H1 (cell line): ENCODE measurements around the gene RNF111. TPM values are rescaled to one million over a fixed set of nuclear protein-coding genes. Genes with fewer than 3 reads are reported as not detected.

Experiments
- CTCF ChIA-PET: fragments of 300-600 bp; sonication (Branson Sonifier 250); formaldehyde crosslinking; loops from one replicate; lab custom pipeline; 2021; ENCODE audit not compliant: partially characterized antibody; lab: Charles Lee
- POLR2A ChIA-PET: fragments of 300-600 bp; sonication (Branson Sonifier 250); formaldehyde crosslinking; loops from one replicate; lab custom pipeline; 2021; ENCODE audit warnings: inconsistent platforms; ENCODE audit not compliant: partially characterized antibody; lab: Charles Lee
- DNase-seq, 2 experiments: peaks; one replicate each; pipeline versions ENCODE4 v3.0.0 to v3.0.0-alpha.2; 2010 to 2022; ENCODE audit warnings: low spot score in 2 of 2, low read depth in 1 of 2, mixed read lengths in 1 of 2
- FAIRE-seq: peaks from 2 replicates; lab custom pipeline; 2011; peaks lifted over from hg19 to GRCh38; lab: Jason Lieb, UNC
- H2AFZ ChIP-seq: 2 replicates; pipeline ENCODE4 v1.8.1; 2012; ENCODE audit warnings: low read length, inconsistent platforms
- H2AK5ac ChIP-seq: 2 replicates; pipeline ENCODE4 v1.6.1; 2013; ENCODE audit warnings: low read depth, low read length
- H2BK120ac ChIP-seq: replicated peaks from 2 replicates; pipeline ENCODE3; 2013; ENCODE audit warnings: low read depth, low read length, inconsistent platforms
- H2BK12ac ChIP-seq: 2 replicates; pipeline ENCODE4 v1.6.1; 2013; ENCODE audit warnings: low read depth, low read length
- H2BK15ac ChIP-seq: 2 replicates; pipeline ENCODE4 v1.6.1; 2013; ENCODE audit warnings: low read length
- H2BK20ac ChIP-seq: 2 replicates; pipeline ENCODE4 v1.6.1; 2013; ENCODE audit warnings: low read length
- H2BK5ac ChIP-seq: 2 replicates; pipeline ENCODE4 v1.6.1; 2013; ENCODE audit warnings: low read depth, low read length
- H3K14ac ChIP-seq: 2 replicates; pipeline ENCODE4 v1.6.1; 2013; ENCODE audit warnings: inconsistent platforms; ENCODE audit not compliant: insufficient read length
- H3K18ac ChIP-seq: 2 replicates; pipeline ENCODE4 v1.6.1; 2013; ENCODE audit warnings: low read length; ENCODE audit errors: extremely low read depth
- H3K23ac ChIP-seq: 2 replicates; pipeline ENCODE4 v1.6.1; 2013; ENCODE audit warnings: inconsistent platforms; ENCODE audit not compliant: insufficient read length
- H3K23me2 ChIP-seq: 2 replicates; pipeline ENCODE4 v1.6.1; 2013; ENCODE audit warnings: low read depth, low read length
- H3K27ac ChIP-seq: 2 replicates; pipeline ENCODE4 v1.6.1; 2011; ENCODE audit warnings: low read depth, low read length, inconsistent platforms
- H3K27me3 ChIP-seq, 4 experiments: replicated peaks in 1 of 4; 1 replicate in 1 of 4; 2 replicates in 3 of 4; pipeline versions ENCODE4 v1.6.1 to v1.8.1; 2011 to 2013; ENCODE audit warnings: low read length in 3 of 4, mild to moderate bottlenecking in 3 of 4, inconsistent platforms in 2 of 4, mixed read lengths in 2 of 4, moderate library complexity in 1 of 4; ENCODE audit not compliant: control insufficient read depth in 3 of 4, insufficient read depth in 3 of 4; ENCODE audit errors: extremely low read depth in 1 of 4
- H3K36me3 ChIP-seq, 4 experiments: 2 replicates each; pipeline versions ENCODE4 v1.6.1 to v1.8.1; 2011 to 2013; ENCODE audit warnings: mild to moderate bottlenecking in 4 of 4, low read length in 3 of 4, moderate library complexity in 2 of 4, control low read depth in 1 of 4, inconsistent platforms in 1 of 4; ENCODE audit not compliant: insufficient read depth in 4 of 4, control insufficient read depth in 2 of 4
- H3K4ac ChIP-seq: replicated peaks from 2 replicates; pipeline ENCODE3; 2013; ENCODE audit warnings: low read length, low read depth, mixed read lengths, inconsistent platforms; ENCODE audit not compliant: insufficient read length
- H3K4me1 ChIP-seq, 4 experiments: replicated peaks in 1 of 4; 1 replicate in 1 of 4; 2 replicates in 3 of 4; pipeline versions ENCODE4 v1.6.1 to v1.8.1; 2011 to 2013; ENCODE audit warnings: low read length in 3 of 4, inconsistent platforms in 2 of 4, mixed read lengths in 1 of 4; ENCODE audit not compliant: insufficient read depth in 4 of 4, control insufficient read depth in 3 of 4
- H3K4me2 ChIP-seq, 2 experiments: 2 replicates each; pipeline versions ENCODE4 v1.6.1 to v1.8.1; 2011 to 2013; ENCODE audit warnings: low read depth in 2 of 2, low read length in 2 of 2, control low read depth in 1 of 2, inconsistent platforms in 1 of 2, mild to moderate bottlenecking in 1 of 2; ENCODE audit not compliant: insufficient read depth in 1 of 2
- H3K4me3 ChIP-seq, 4 experiments: fragments of 200-600, 300-600 bp in 1 of 4; sonication (generic), shearing (Covaris generic), sonication (Bioruptor Twin) in 1 of 4; 2 replicates each; pipeline versions ENCODE4 v1.5.1 to v1.8.1; 2011 to 2016; ENCODE audit warnings: low read length in 4 of 4, low read depth in 3 of 4, control low read depth in 2 of 4, inconsistent platforms in 2 of 4, mild to moderate bottlenecking in 2 of 4, mixed read lengths in 1 of 4, moderate library complexity in 1 of 4; ENCODE audit not compliant: insufficient read depth in 2 of 4; ENCODE audit errors: extremely low read depth in 1 of 4
- H3K56ac ChIP-seq: replicated peaks from 2 replicates; pipeline ENCODE3; 2013; ENCODE audit warnings: low read depth, mild to moderate bottlenecking, mixed read lengths, low read length, inconsistent platforms; ENCODE audit not compliant: insufficient read length
- H3K79me1 ChIP-seq: 2 replicates; pipeline ENCODE4 v1.6.1; 2013; ENCODE audit warnings: low read depth, low read length, control low read depth
- H3K79me2 ChIP-seq, 2 experiments: 2 replicates each; pipeline versions ENCODE4 v1.6.1 to v1.8.1; 2012 to 2013; ENCODE audit warnings: low read length in 2 of 2, mild to moderate bottlenecking in 2 of 2, inconsistent platforms in 1 of 2; ENCODE audit not compliant: insufficient read depth in 2 of 2, control insufficient read depth in 1 of 2
- H3K9ac ChIP-seq, 4 experiments: replicated peaks in 1 of 4; 1 replicate in 1 of 4; 2 replicates in 3 of 4; pipeline versions ENCODE4 v1.6.1 to v1.8.1; 2011 to 2013; ENCODE audit warnings: low read depth in 3 of 4, low read length in 3 of 4, control low read depth in 2 of 4, mild to moderate bottlenecking in 2 of 4, moderate library complexity in 2 of 4, inconsistent platforms in 1 of 4; ENCODE audit errors: extremely low read depth in 1 of 4
- H3K9me3 ChIP-seq, 2 experiments: 2 replicates each; pipeline versions ENCODE4 v1.6.1 to v1.8.1; 2012 to 2013; ENCODE audit warnings: mild to moderate bottlenecking in 2 of 2, moderate library complexity in 2 of 2, control low read depth in 1 of 2, inconsistent platforms in 1 of 2, low read depth in 1 of 2, low read length in 1 of 2, mixed read lengths in 1 of 2; ENCODE audit not compliant: insufficient read depth in 2 of 2
- H4K20me1 ChIP-seq, 2 experiments: replicated peaks in 1 of 2; 2 replicates each; pipeline versions ENCODE3 to v1.8.1; 2011 to 2013; ENCODE audit warnings: inconsistent platforms in 2 of 2, low read length in 2 of 2, mild to moderate bottlenecking in 1 of 2; ENCODE audit not compliant: insufficient read depth in 2 of 2, control insufficient read depth in 1 of 2
- H4K5ac ChIP-seq: 2 replicates; pipeline ENCODE4 v1.6.1; 2013; ENCODE audit warnings: low read length, low read depth, mixed read lengths, inconsistent platforms; ENCODE audit not compliant: insufficient read length
- H4K8ac ChIP-seq: 2 replicates; pipeline ENCODE4 v1.8.0; 2013; ENCODE audit warnings: mild to moderate bottlenecking, moderate library complexity, low read length, inconsistent platforms; ENCODE audit not compliant: insufficient read depth; ENCODE audit errors: extremely low read depth
- H4K91ac ChIP-seq: replicated peaks from 2 replicates; pipeline ENCODE3; 2013; ENCODE audit warnings: low read length, mixed read lengths, inconsistent platforms; ENCODE audit not compliant: insufficient read length
- BACH1 ChIP-seq: IDR thresholded peaks from 2 replicates; pipeline ENCODE4 v1.6.1; 2012; ENCODE audit warnings: low read length, improper control_type of control experiment
- FOSL1 ChIP-seq: IDR thresholded peaks from 2 replicates; pipeline ENCODE4 v1.6.1; 2011; ENCODE audit warnings: mild to moderate bottlenecking, low read depth, low read length, moderate library complexity; ENCODE audit not compliant: insufficient read depth
- GTF2F1 ChIP-seq: IDR thresholded peaks from 2 replicates; pipeline ENCODE4 v1.6.1; 2012; ENCODE audit warnings: low read depth, low read length, improper control_type of control experiment, borderline replicate concordance
- HDAC2 ChIP-seq, 2 experiments: fragments of 300-600 bp in 1 of 2; sonication (generic) in 1 of 2; IDR thresholded peaks; 2 replicates each; pipeline ENCODE4 v1.6.1; 2011 to 2012; ENCODE audit warnings: low read depth in 2 of 2, low read length in 2 of 2, mild to moderate bottlenecking in 2 of 2, moderate library complexity in 2 of 2, borderline replicate concordance in 1 of 2, inconsistent platforms in 1 of 2
- KDM4A ChIP-seq: IDR thresholded peaks from one replicate; pipeline ENCODE4 v1.7.1; 2012; ENCODE audit warnings: low read depth, mild to moderate bottlenecking, moderate library complexity, low read length, inconsistent platforms; ENCODE audit not compliant: severe bottlenecking
- NRF1 ChIP-seq: IDR thresholded peaks from 2 replicates; pipeline ENCODE4 v1.6.1; 2011; ENCODE audit warnings: mild to moderate bottlenecking, low read depth, low read length, improper control_type of control experiment
- POU5F1 ChIP-seq: IDR thresholded peaks from 2 replicates; pipeline ENCODE4 v1.6.1; 2011; ENCODE audit warnings: low read depth, mild to moderate bottlenecking, low read length, moderate library complexity
- RBBP5 ChIP-seq: IDR thresholded peaks from 2 replicates; pipeline ENCODE4 v1.7.1; 2012; ENCODE audit warnings: low read depth, mild to moderate bottlenecking, inconsistent platforms, low read length, moderate library complexity, borderline replicate concordance
- SAP30 ChIP-seq: fragments of 300-600 bp; sonication (generic); IDR thresholded peaks from 2 replicates; pipeline ENCODE4 v1.7.1; 2012; ENCODE audit warnings: low read length, moderate library complexity, mild to moderate bottlenecking, inconsistent platforms; ENCODE audit not compliant: insufficient read depth, insufficient replicate concordance
- SIRT6 ChIP-seq: IDR thresholded peaks from one replicate; pipeline ENCODE4 v1.7.1; 2012; ENCODE audit warnings: low read length, inconsistent platforms
- SIX5 ChIP-seq: IDR thresholded peaks from 2 replicates; pipeline ENCODE4 v1.6.1; 2011; ENCODE audit warnings: mild to moderate bottlenecking, low read depth, low read length
- TBP ChIP-seq: IDR thresholded peaks from 2 replicates; pipeline ENCODE4 v1.6.1; 2011; ENCODE audit warnings: low read depth, low read length, improper control_type of control experiment
- WGBS, 2 experiments: shearing (Covaris generic) in 1 of 2; methylation state at CpG; one replicate each; pipeline versions ENCODE4 v1.1.6 to v1.1.7; 2013 to 2015; ENCODE audit warnings: low lambda C conversion rate in 2 of 2, mixed read lengths in 2 of 2, inconsistent platforms in 1 of 2, low coverage in 1 of 2, missing lambda C conversion rate in 1 of 2; ENCODE audit not compliant: insufficient replicate concordance in 2 of 2, insufficient coverage in 1 of 2, insufficient read length in 1 of 2; ENCODE audit errors: extremely low coverage in 1 of 2, missing lambda C conversion rate in 1 of 2; 5-methylcytosine and 5-hydroxymethylcytosine counted together
- polyA plus RNA-seq, 7 experiments: library from polyadenylated mRNA; depleted of rRNA in 3 of 7; stranded (reverse) in 5 of 7; unstranded in 2 of 7; fragments of >200 nt in 5 of 7; fragments of 200-250 nt in 2 of 7; gene quantifications; 1 replicate in 5 of 7; 2 replicates in 1 of 7; 4 replicates in 1 of 7; pipeline versions ENCODE4 v1.2.1 to v1.2.3, GENCODE V29; 2011 to 2013; ENCODE audit warnings: missing spikeins in 2 of 7, mixed read lengths in 2 of 7
- total RNA-seq: library from RNA; stranded (reverse); fragmentation: NEBNext Ultra II Directional; extraction: Animal tissue kit (Norgen Biotek cat#: 25700); gene quantifications from 2 replicates; pipeline ENCODE4 v1.2.1, GENCODE V29; 2021
- TF ChIP-seq, protein P1 (sequence below): IDR thresholded peaks from 2 replicates; pipeline ENCODE4 v1.6.1; 2012; ENCODE audit warnings: inconsistent platforms

RNF111 gene
- total and polyA plus RNA-seq, 2 of the 8 experiments (the other 6 are each of a cell fraction or from before 2014, with no cell fraction given), result 18.5 to 26.6 TPM

DNA sequence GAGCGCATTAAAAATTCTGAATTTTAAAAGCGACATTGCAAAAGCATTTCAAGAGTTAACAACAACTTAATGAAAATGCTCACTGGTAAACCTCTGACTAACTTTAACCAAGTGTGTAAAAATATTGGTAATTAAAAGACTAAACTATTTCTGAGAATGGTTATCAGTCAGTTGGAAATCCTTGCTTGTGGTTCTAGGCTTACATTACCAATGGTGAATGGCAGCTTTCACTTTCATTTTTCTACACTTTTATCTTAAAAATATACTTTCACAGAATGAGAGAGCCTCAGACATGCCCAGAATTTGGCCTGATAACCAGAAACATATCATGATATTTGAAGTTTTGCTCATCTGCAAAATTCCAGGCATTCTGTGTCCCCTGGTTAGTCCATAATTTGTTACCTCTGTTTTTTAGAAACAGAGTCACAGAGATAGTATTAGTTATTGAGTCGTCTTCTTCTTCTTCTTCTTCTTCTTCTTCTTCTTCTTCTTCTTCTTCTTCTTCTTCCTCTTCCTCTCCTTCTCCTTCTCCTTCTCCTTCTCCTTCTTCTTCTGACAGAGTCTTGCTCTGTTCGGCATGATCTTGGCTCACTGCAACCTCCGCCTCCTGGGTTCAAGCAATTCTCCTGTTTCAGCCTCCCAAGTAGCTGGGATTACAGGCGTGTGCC, 5.5 kb upstream of the RNF111 start:
- Histone ChIP-seq H4K5ac (no peak overlapping the region), H3K56ac (no peak overlapping the region), H3K9ac (no peak overlapping the region), H3K4me1 (peaks cover 0 to 3% (median 0%) of the 10 kb centered on the region in 4 experiments; a peak in 3 of 7 replicates), H3K36me3 (no peaks in the 10 kb centered on the region), H3K23ac (no peak overlapping the region), H3K18ac (no peak overlapping the region), H2BK15ac (no peak overlapping the region), H2AK5ac (no peak overlapping the region), H2BK20ac (no peak overlapping the region), H3K4me2 (no peak overlapping the region), H2BK120ac (no peak overlapping the region), H2BK5ac (no peak overlapping the region), H3K4me3 (no peak overlapping the region), H3K23me2 (no peaks in the 10 kb centered on the region), H4K8ac (no peak overlapping the region), H3K14ac (no peak overlapping the region), H4K20me1 (no peaks in the 10 kb centered on the region), H3K79me2 (no peaks in the 10 kb centered on the region), H3K4ac (no peak overlapping the region), H3K27ac (no peak overlapping the region), H2AFZ (no peak overlapping the region), H4K91ac (no peak overlapping the region), H3K27me3 (no peaks in the 10 kb centered on the region), H3K9me3 (no peaks in the 10 kb centered on the region), H2BK12ac (no peak overlapping the region), H3K79me1 (no peaks in the 10 kb centered on the region)
- FAIRE-seq (no peak), DNase-seq (no peak)
- CTCF ChIA-PET, result interaction anchor here (0.6 kb wide), 2 partner anchors 90 to 209 kb away, joined by 3 read pairs; no protein-coding TSS in a partner anchor
- POLR2A ChIA-PET, result no interaction called here
- WGBS, 2 experiments, result 89% methylated on average over 5 of the region's 6 CpGs; no CpG with 5 or more reads in 1 of the 2 experiments
- no peak for TF ChIP-seq GTF2F1
- no peak for TF ChIP-seq HDAC2 (IDR thresholded peaks at IDR 0.05; ENCODE audit: borderline replicate concordance in 1 of 2, low read depth in 2 of 2, low read length in 2 of 2)
- TF ChIP-seq RBBP5, result no peak
- no peak for TF ChIP-seq BACH1
- no peak for TF ChIP-seq SAP30
- TF ChIP-seq, protein P1, sequence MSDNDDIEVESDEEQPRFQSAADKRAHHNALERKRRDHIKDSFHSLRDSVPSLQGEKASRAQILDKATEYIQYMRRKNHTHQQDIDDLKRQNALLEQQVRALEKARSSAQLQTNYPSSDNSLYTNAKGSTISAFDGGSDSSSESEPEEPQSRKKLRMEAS, result no peak
- no peak for TF ChIP-seq SIX5
- no peak for TF ChIP-seq KDM4A
- TF ChIP-seq NRF1, result no peak
- no peak for TF ChIP-seq FOSL1
- no peak for TF ChIP-seq SIRT6
- TF ChIP-seq TBP, result no peak
- no peak for TF ChIP-seq POU5F1
